Gastrocnemius medialis (tissue), 4 donors: Measurements from ENCODE around the gene ARSG. TPM values are rescaled to one million over a fixed set of nuclear protein-coding genes. Genes with fewer than 3 reads are reported as not detected.
"Not testable (repeated sequence)": the region's sequence is repeated elsewhere in the genome, so short reads cannot be mapped to it uniquely, and the experiment has no call there.

Experiments
- ATAC-seq, 2 donors: fragments of 150-250 bp; one replicate each; pipeline ENCODE4 v1.9.1; 2016
- DNase-seq, 2 donors: peaks; one replicate each; pipeline ENCODE4 v3.0.0-alpha.2; 2019
- H3K27ac ChIP-seq, 4 donors: fragments of 200-600 bp; sonication (generic); 1 replicate in 1 of 4; 2 replicates in 3 of 4; pipeline ENCODE4 v1.5.1; 2016 to 2018; ENCODE audit warnings: mild to moderate bottlenecking in 2 of 4, moderate library complexity in 1 of 4
- H3K27me3 ChIP-seq, 3 donors: fragments of 200-600 bp; sonication (generic) in 2 of 3; 1 replicate in 1 of 3; 2 replicates in 2 of 3; pipeline versions ENCODE4 v1.5.1 to v1.6.0; 2016 to 2019; ENCODE audit warnings: mild to moderate bottlenecking in 1 of 3, moderate library complexity in 1 of 3
- H3K36me3 ChIP-seq, 2 donors: fragments of 200-600 bp; sonication (generic) in 1 of 2; one replicate each; pipeline ENCODE4 v1.5.1; 2017 to 2018
- H3K4me1 ChIP-seq, 2 donors: fragments of 200-600 bp; sonication (generic) in 1 of 2; one replicate each; pipeline ENCODE4 v1.5.1; 2016 to 2017; ENCODE audit warnings: mild to moderate bottlenecking in 2 of 2
- H3K4me3 ChIP-seq, 4 donors: fragments of 200-600 bp; sonication (generic) in 3 of 4; 1 replicate in 1 of 4; 2 replicates in 3 of 4; pipeline ENCODE4 v1.5.1; 2016 to 2019; ENCODE audit warnings: mild to moderate bottlenecking in 2 of 4
- H3K9me3 ChIP-seq, 3 donors: fragments of 200-600 bp; sonication (generic) in 2 of 3; 1 replicate in 1 of 3; 2 replicates in 2 of 3; pipeline ENCODE4 v1.5.1; 2016 to 2019
- CTCF ChIP-seq, 5 experiments: fragments of 450-650 bp in 3 of 5; fragments of 200-600 bp in 2 of 5; sonication (generic) in 2 of 5; IDR thresholded peaks in 4 of 5; conservative IDR thresholded peaks in 1 of 5; 1 replicate in 4 of 5; 2 replicates in 1 of 5; pipeline ENCODE4 v1.5.1; 2016 to 2019; ENCODE audit warnings: antibody characterized with exemption in 5 of 5, mild to moderate bottlenecking in 3 of 5, moderate library complexity in 3 of 5
- POLR2A ChIP-seq, 2 donors: fragments of 450-650 bp; IDR thresholded peaks; one replicate each; pipeline ENCODE4 v1.6.1; 2017; ENCODE audit warnings: antibody characterized with exemption in 2 of 2, mild to moderate bottlenecking in 2 of 2, moderate library complexity in 2 of 2
- in situ Hi-C, 4 donors: fragments of 200-750 bp; cut with MboI; loops; one replicate each; pipeline versions ENCODE4 v1.15.0 to v1.8.0; 2017; ENCODE audit warnings: low sequenced_read_pairs in 4 of 4
- intact Hi-C: fragments of 100-400 bp; cut with DNase I; formaldehyde crosslinking; loops from one replicate; pipeline ENCODE4 v1.15.1; 2023; ENCODE audit warnings: low total_unique reads
- total RNA-seq, 4 donors: library from RNA; depleted of rRNA; stranded (reverse); fragments of >200 nt; gene quantifications; one replicate each; pipeline versions ENCODE4 v1.1.0 to v1.2.3, GENCODE V29; 2016

The ARSG gene
- total RNA-seq, 4 donors from 2014 or later, result 3.3 to 6.1 (median 5.4) TPM

DNA sequence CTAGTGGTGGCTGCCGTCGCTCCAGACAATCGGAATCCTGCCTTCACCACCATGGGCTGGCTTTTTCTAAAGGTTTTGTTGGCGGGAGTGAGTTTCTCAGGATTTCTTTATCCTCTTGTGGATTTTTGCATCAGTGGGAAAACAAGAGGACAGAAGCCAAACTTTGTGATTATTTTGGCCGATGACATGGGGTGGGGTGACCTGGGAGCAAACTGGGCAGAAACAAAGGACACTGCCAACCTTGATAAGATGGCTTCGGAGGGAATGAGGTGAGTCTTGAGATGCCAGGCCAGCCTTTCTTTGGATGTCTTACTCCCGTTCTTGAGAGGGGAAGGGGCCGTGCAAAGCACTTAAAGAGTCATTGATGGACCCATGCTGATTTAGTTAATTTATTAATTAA is 16.1 kb downstream of the ARSG start:
- Histone ChIP-seq H3K36me3 (no peaks in the 10 kb centered on the region), H3K4me3 (no peak overlapping the region), H3K4me1 (peaks cover 0 to 1% of the 10 kb centered on the region in 2 donors), H3K27me3 (no peaks in the 10 kb centered on the region), H3K9me3 (no peaks in the 10 kb centered on the region), H3K27ac (no peak overlapping the region)
- no peak for ATAC-seq
- in situ Hi-C loops (no loop called here), intact Hi-C loops (no loop called here)
- TF ChIP-seq POLR2A (IDR thresholded peaks at IDR 0.05) (no peak), CTCF (IDR thresholded peaks at IDR 0.05 in 4 of 5, conservative IDR thresholded peaks at IDR 0.05 in 1 of 5) (no peak)
- DNase-seq, result no peak

GRCh38 chr17:68308486-68308885 is 17.2 kb downstream of the ARSG start:
- H3K36me3 ChIP-seq, DNase-seq, H3K4me1 ChIP-seq, ATAC-seq, H3K27me3 ChIP-seq, in situ Hi-C loops, intact Hi-C loops, H3K27ac ChIP-seq, H3K4me3 ChIP-seq, H3K9me3 ChIP-seq: not testable (repeated sequence)

DNA sequence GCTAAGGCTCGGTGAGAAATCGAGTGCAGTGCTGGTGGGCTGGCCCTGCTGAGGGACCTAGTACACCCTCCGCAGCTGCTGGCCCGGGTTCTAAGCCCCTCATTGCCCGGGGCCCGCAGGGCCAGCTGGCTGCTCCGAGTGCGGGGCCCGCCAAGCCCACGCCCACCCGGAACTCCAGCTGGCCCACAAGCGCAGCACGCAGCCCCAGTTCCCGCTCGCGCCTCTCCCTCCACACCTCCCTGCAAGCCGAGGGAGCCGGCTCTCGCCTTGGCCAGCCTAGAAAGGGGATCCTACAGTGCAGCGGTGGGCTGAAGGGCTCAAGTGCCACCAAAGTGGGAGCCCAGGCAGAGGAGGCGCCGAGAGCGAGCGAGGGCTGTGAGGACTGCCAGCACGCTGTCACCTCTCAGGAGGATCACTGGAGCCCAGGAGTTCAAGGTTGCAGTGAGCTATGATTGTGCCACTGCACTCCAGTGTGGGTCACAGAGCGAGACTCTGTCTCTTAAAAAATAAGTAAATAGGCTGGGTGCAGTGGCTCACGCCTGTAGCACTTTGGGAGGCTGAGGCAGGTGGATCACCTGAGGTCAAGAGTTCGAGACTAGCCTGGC is 17.9 kb downstream of the ARSG start:
- H3K36me3 ChIP-seq, H3K4me3 ChIP-seq, H3K4me1 ChIP-seq, in situ Hi-C loops, DNase-seq, intact Hi-C loops, H3K9me3 ChIP-seq, H3K27me3 ChIP-seq, ATAC-seq, H3K27ac ChIP-seq: not testable (repeated sequence)

DNA sequence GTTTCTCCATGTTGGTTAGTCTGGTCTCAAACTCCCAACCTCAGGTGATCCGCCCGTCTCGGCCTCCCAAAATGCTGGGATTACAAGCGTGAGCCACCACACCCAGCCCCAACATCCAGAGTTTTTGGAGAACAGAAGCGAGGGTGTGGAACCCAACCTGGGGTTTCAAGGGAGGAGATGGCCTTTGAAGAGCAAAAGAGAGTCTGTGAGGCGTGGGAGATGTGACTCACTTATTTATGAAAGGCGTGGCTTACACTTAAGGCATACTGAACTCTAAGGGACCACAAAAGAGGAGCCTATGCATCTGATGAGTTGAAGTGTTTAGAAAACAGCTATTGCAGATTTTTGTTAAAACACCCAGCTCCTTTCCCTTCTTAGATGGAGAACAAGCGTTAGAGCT is 18.9 kb downstream of the ARSG start:
- Histone ChIP-seq H3K4me3 (no peak overlapping the region), H3K36me3 (no peaks in the 10 kb centered on the region), H3K27me3 (no peaks in the 10 kb centered on the region), H3K4me1 (peaks cover 8 to 16% of the 10 kb centered on the region in 2 donors), H3K9me3 (no peaks in the 10 kb centered on the region), H3K27ac (no peak overlapping the region)
- intact Hi-C loops, result no loop called here
- TF ChIP-seq POLR2A (IDR thresholded peaks at IDR 0.05) (no peak), CTCF (IDR thresholded peaks at IDR 0.05 in 4 of 5, conservative IDR thresholded peaks at IDR 0.05 in 1 of 5) (no peak)
- no peak for DNase-seq
- in situ Hi-C loops, result no loop called here
- no peak for ATAC-seq

DNA sequence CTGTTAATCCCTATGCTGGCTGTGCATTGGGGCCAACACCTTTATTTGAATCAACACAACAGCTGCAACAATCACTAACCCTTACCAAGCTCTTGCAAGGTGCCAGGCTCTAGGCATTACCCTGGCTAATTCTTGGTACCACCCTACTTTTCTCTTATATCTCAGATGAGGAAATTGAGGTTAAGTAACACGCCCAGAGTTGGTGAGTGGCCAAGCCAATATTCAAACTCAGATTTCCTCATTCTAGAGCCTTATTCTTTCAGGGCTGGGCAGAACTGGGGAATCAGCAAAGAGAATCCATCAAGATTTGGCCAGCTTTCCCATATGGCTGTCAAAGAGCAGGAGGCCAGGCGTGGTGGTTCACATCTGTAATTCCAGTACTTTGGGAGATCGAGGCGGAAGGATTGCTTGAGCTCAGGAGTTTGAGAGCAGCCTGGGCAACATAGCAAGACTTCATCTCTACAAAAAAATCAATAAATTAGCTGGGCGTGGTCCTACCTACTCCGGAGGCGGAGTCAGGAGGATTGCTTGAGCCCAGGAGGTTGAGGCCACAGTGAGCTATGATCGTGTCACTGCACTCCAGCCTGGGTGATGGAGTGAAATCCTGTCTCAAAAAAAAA is 23.7 kb downstream of the ARSG start:
- intact Hi-C loops, result no loop called here
- Histone ChIP-seq H3K4me3 (no peak overlapping the region), H3K36me3 (no peaks in the 10 kb centered on the region), H3K9me3 (no peaks in the 10 kb centered on the region), H3K4me1 (peaks cover 32 to 43% of the 10 kb centered on the region in 2 donors), H3K27me3 (no peaks in the 10 kb centered on the region), H3K27ac (peak overlapping the region in 2 of 4 donors; percentile 23)
- ATAC-seq (no peak), DNase-seq (no peak)
- TF ChIP-seq POLR2A (IDR thresholded peaks at IDR 0.05) (no peak), CTCF (IDR thresholded peaks at IDR 0.05 in 4 of 5, conservative IDR thresholded peaks at IDR 0.05 in 1 of 5) (no peak)
- in situ Hi-C loops, result no loop called here
